Activated naive CD8-positive, alpha-beta T cell treated with anti-CD3 and anti-CD28 coated beads, Interleukin-2, amount 50 U/mL, for 16 hours (primary cell): ENCODE data around the gene TSPOAP1.
A peak's percentile ranks its signal among the peaks of the same experiment; 100 is the strongest.
"Not testable (repeated sequence)": the region's sequence is repeated elsewhere in the genome, so short reads cannot be mapped to it uniquely, and the experiment has no call there.

ENCODE experiments used
- DNase-seq: peaks from one replicate; pipeline ENCODE4 v3.0.0-alpha.2; 2020; ENCODE audit warnings: low read depth, low spot score

Gene TSPOAP1

GRCh38 chr17:58360296-58361063 is 31.9 kb upstream of the TSPOAP1 start:
- no peak for DNase-seq

GRCh38 chr17:58358408-58359172 is 30.0 kb upstream of the TSPOAP1 start:
- DNase-seq = no peak

- no peak for DNase-seq
Observed at GRCh38 chr17:58357312-58358297, 29.0 kb upstream of the TSPOAP1 start.

- no peak for DNase-seq
Observed at GRCh38 chr17:58356231-58356630, 27.6 kb upstream of the TSPOAP1 start.

- DNase-seq = no peak
Observed at GRCh38 chr17:58354541-58355216, 26.1 kb upstream of the TSPOAP1 start.

- DNase-seq = no peak
Observed at GRCh38 chr17:58353389-58353825, 24.8 kb upstream of the TSPOAP1 start.

- DNase-seq = no peak
Observed at GRCh38 chr17:58352596-58353388, 24.2 kb upstream of the TSPOAP1 start.

GRCh38 chr17:58351831-58352595 is 23.4 kb upstream of the TSPOAP1 start, which contains the start of gene SUPT4H1:
Gene SUPT4H1 (minus strand): TSS chr17:58352201. CDS start chr17:58352135, 66 bp downstream.
- DNase-seq = peak; percentile 75

GRCh38 chr17:58351182-58351581 is 22.6 kb upstream of the TSPOAP1 start:
- DNase-seq = no peak

GRCh38 chr17:58348038-58348437 is 19.4 kb upstream of the TSPOAP1 start:
- DNase-seq = no peak

- no peak for DNase-seq
Observed at GRCh38 chr17:58345500-58345899, 16.9 kb upstream of the TSPOAP1 start.

- no peak for DNase-seq
Observed at GRCh38 chr17:58344791-58345157, 16.2 kb upstream of the TSPOAP1 start.

GRCh38 chr17:58344047-58344790 is 15.6 kb upstream of the TSPOAP1 start:
- peak; percentile 75 for DNase-seq

- DNase-seq = no peak
Observed at GRCh38 chr17:58343131-58343530, 14.5 kb upstream of the TSPOAP1 start.

GRCh38 chr17:58341861-58342475 is 13.4 kb upstream of the TSPOAP1 start:
- DNase-seq = no peak

GRCh38 chr17:58341136-58341860 is 12.7 kb upstream of the TSPOAP1 start:
- DNase-seq = not testable (repeated sequence)

GRCh38 chr17:58340405-58340876 is 11.8 kb upstream of the TSPOAP1 start:
- DNase-seq = no peak
